Nephron (organoid): ENCODE data around the gene MKKS.

Source experiments
- H3K27ac Mint-ChIP-seq, 3 experiments: 2 replicates each; pipeline ENCODE4 v1.8.0; 2020; ENCODE audit warnings: mixed read lengths in 3 of 3, mild to moderate bottlenecking in 2 of 3, moderate library complexity in 1 of 3
- H3K27me3 Mint-ChIP-seq: 2 replicates; pipeline ENCODE4 v1.8.0; 2021; ENCODE audit warnings: low read depth, mild to moderate bottlenecking, moderate library complexity, mixed read lengths
- H3K36me3 Mint-ChIP-seq: 2 replicates; pipeline ENCODE4 v1.8.0; 2020; ENCODE audit warnings: low read depth, mixed read lengths
- H3K4me1 Mint-ChIP-seq: 2 replicates; pipeline ENCODE4 v1.8.0; 2020; ENCODE audit warnings: mixed read lengths
- H3K4me3 Mint-ChIP-seq, 3 experiments: 2 replicates each; pipeline ENCODE4 v1.8.0; 2020; ENCODE audit warnings: mild to moderate bottlenecking in 3 of 3, mixed read lengths in 3 of 3, moderate library complexity in 2 of 3
- H3K9me3 Mint-ChIP-seq: 2 replicates; pipeline ENCODE4 v1.8.0; 2020; ENCODE audit warnings: mixed read lengths
- CTCF ChIP-seq, 3 experiments: fragments of 200-600 bp; sonication (generic); IDR thresholded peaks; one replicate each; pipeline ENCODE4 v1.5.0; 2021; ENCODE audit warnings: antibody characterized with exemption in 3 of 3; ENCODE audit not compliant: unreplicated experiment in 3 of 3

Gene MKKS

GRCh38 chr20:10448270-10449156, 14.5 kb upstream of the MKKS start:
- H3K9me3 Mint-ChIP-seq, result no peaks in the 10 kb centered on the region
- H3K4me3 Mint-ChIP-seq, result no peak overlapping the region

GRCh38 chr20:10447028-10447427, 13.0 kb upstream of the MKKS start:
- Mint-ChIP-seq H3K27ac (peak overlapping the region in 1 of 3 experiments; percentile 72), H3K9me3 (no peaks in the 10 kb centered on the region), H3K36me3 (peaks cover 1% of the 10 kb centered on the region), H3K4me1 (peaks cover 10% of the 10 kb centered on the region), H3K27me3 (no peaks in the 10 kb centered on the region), H3K4me3 (no peak overlapping the region)
- TF ChIP-seq CTCF (IDR thresholded peaks at IDR 0.05; ENCODE audit: unreplicated experiment in 3 of 3), result no peak

More at GRCh38 chr20:10448270-10449156, 14.5 kb upstream of the MKKS start:
- no peak for TF ChIP-seq CTCF (IDR thresholded peaks at IDR 0.05; ENCODE audit: unreplicated experiment in 3 of 3)
- H3K4me1 Mint-ChIP-seq, result peaks cover 10% of the 10 kb centered on the region
- H3K36me3 Mint-ChIP-seq, result peaks cover 3% of the 10 kb centered on the region
- no peaks in the 10 kb centered on the region for H3K27me3 Mint-ChIP-seq
- H3K27ac Mint-ChIP-seq, result no peak overlapping the region

GRCh38 chr20:10445758-10446157, 11.7 kb upstream of the MKKS start:
- H3K36me3 Mint-ChIP-seq, result no peaks in the 10 kb centered on the region
- no peaks in the 10 kb centered on the region for H3K27me3 Mint-ChIP-seq
- no peak overlapping the region for H3K4me3 Mint-ChIP-seq
- H3K9me3 Mint-ChIP-seq, result no peaks in the 10 kb centered on the region
- H3K27ac Mint-ChIP-seq, result no peak overlapping the region
- H3K4me1 Mint-ChIP-seq, result peaks cover 10% of the 10 kb centered on the region
- TF ChIP-seq CTCF (IDR thresholded peaks at IDR 0.05; ENCODE audit: unreplicated experiment in 3 of 3), result no peak

GRCh38 chr20:10443936-10444335, 9.9 kb upstream of the MKKS start:
- H3K27ac Mint-ChIP-seq, result no peak overlapping the region
- H3K36me3 Mint-ChIP-seq, result no peaks in the 10 kb centered on the region
- peaks cover 10% of the 10 kb centered on the region for H3K4me1 Mint-ChIP-seq
- no peak for TF ChIP-seq CTCF (IDR thresholded peaks at IDR 0.05; ENCODE audit: unreplicated experiment in 3 of 3)
- no peaks in the 10 kb centered on the region for H3K27me3 Mint-ChIP-seq
- H3K9me3 Mint-ChIP-seq, result no peaks in the 10 kb centered on the region
- H3K4me3 Mint-ChIP-seq, result no peak overlapping the region

GRCh38 chr20:10438217-10438616, 4.2 kb upstream of the MKKS start:
- Mint-ChIP-seq H3K4me3 (peak overlapping the region in 2 of 3 experiments; percentile 13 to 25), H3K27me3 (no peaks in the 10 kb centered on the region), H3K9me3 (no peaks in the 10 kb centered on the region), H3K36me3 (no peaks in the 10 kb centered on the region), H3K27ac (no peak overlapping the region), H3K4me1 (peaks cover 9% of the 10 kb centered on the region)
- no peak for TF ChIP-seq CTCF (IDR thresholded peaks at IDR 0.05; ENCODE audit: unreplicated experiment in 3 of 3)
